Activated CD4-positive, alpha-beta T cell treated with anti-CD3 and anti-CD28 coated beads, Interleukin-2, amount 50 U/mL, for 4 hours (primary cell): ENCODE data around the gene MACROD2.
"Not testable (repeated sequence)": the region's sequence is repeated elsewhere in the genome, so short reads cannot be mapped to it uniquely, and the experiment has no call there.

Experiments
- DNase-seq, 2 experiments: peaks; one replicate each; pipeline ENCODE4 v3.0.0-alpha.2; 2020

MACROD2 gene

GRCh38 chr20:15985494-15986368 is 1990.4 kb downstream of the MACROD2 start:
- DNase-seq: not testable (repeated sequence)

GRCh38 chr20:15986690-15987089 is 1991.4 kb downstream of the MACROD2 start:
- no peak for DNase-seq

GRCh38 chr20:15991279-15991678 is 1996.0 kb downstream of the MACROD2 start:
- no peak for DNase-seq

GRCh38 chr20:15992564-15992963 is 1997.2 kb downstream of the MACROD2 start:
- no peak for DNase-seq

- DNase-seq: no peak
Measured at GRCh38 chr20:16000112-16000511, 2004.8 kb downstream of the MACROD2 start.

GRCh38 chr20:16001286-16001685 is 2006.0 kb downstream of the MACROD2 start:
- no peak for DNase-seq

GRCh38 chr20:16003310-16003709 is 2008.0 kb downstream of the MACROD2 start:
- DNase-seq: no peak

GRCh38 chr20:16004108-16004854 is 2009.0 kb downstream of the MACROD2 start:
- DNase-seq: no peak

- no peak for DNase-seq
Measured at GRCh38 chr20:16005021-16005914, 2010.0 kb downstream of the MACROD2 start.

GRCh38 chr20:16005915-16006493 is 2010.7 kb downstream of the MACROD2 start:
- no peak for DNase-seq

- DNase-seq: no peak
Measured at GRCh38 chr20:16007164-16007563, 2011.8 kb downstream of the MACROD2 start.

GRCh38 chr20:16007962-16008361 is 2012.6 kb downstream of the MACROD2 start:
- no peak for DNase-seq

GRCh38 chr20:16011056-16011455 is 2015.7 kb downstream of the MACROD2 start:
- no peak for DNase-seq

- no peak for DNase-seq
Measured at GRCh38 chr20:16011519-16011918, 2016.2 kb downstream of the MACROD2 start.

GRCh38 chr20:16012934-16013333 is 2017.6 kb downstream of the MACROD2 start:
- DNase-seq: not testable (repeated sequence)

- no peak for DNase-seq
Measured at GRCh38 chr20:16013631-16014030, 2018.3 kb downstream of the MACROD2 start.

GRCh38 chr20:16014436-16014835 is 2019.1 kb downstream of the MACROD2 start:
- no peak for DNase-seq

- DNase-seq: no peak
Measured at GRCh38 chr20:16017656-16018055, 2022.3 kb downstream of the MACROD2 start.

GRCh38 chr20:16018881-16019280 is 2023.6 kb downstream of the MACROD2 start:
- DNase-seq: no peak

GRCh38 chr20:16020971-16021370 is 2025.7 kb downstream of the MACROD2 start:
- no peak for DNase-seq

GRCh38 chr20:16025084-16025483 is 2029.8 kb downstream of the MACROD2 start:
- no peak for DNase-seq

- DNase-seq: no peak
Measured at GRCh38 chr20:16027686-16028085, 2032.4 kb downstream of the MACROD2 start.

GRCh38 chr20:16028923-16029322 is 2033.6 kb downstream of the MACROD2 start:
- no peak for DNase-seq
